GM12875 (cell line): ENCODE measurements around the gene VCX3B.

Experiments used
- H3K4me3 ChIP-seq: one replicate; pipeline ENCODE4 v1.5.1; 2011; ENCODE audit warnings: low read depth, low read length, control low read depth
- CTCF ChIP-seq: IDR thresholded peaks from 2 replicates; pipeline ENCODE4 v1.5.1; 2011; ENCODE audit warnings: low read depth, mild to moderate bottlenecking, control low read depth, inconsistent platforms, low read length, moderate library complexity, borderline replicate concordance; ENCODE audit not compliant: insufficient read depth

VCX3B gene

GRCh38 chrX:8504451-8504850, 39.8 kb downstream of the VCX3B start:
- TF ChIP-seq CTCF, result no peak
- H3K4me3 ChIP-seq, result no peak overlapping the region
